Measurements from ENCODE around the gene NDEL1.

NDEL1 gene

GRCh38 chr17:8480011-8480976 is 44.6 kb downstream of the NDEL1 start:
- DNase-seq = no peak

- DNase-seq = no peak
These were observed 45.4 kb downstream of the NDEL1 start for GRCh38 chr17:8481089-8481488.

DNA sequence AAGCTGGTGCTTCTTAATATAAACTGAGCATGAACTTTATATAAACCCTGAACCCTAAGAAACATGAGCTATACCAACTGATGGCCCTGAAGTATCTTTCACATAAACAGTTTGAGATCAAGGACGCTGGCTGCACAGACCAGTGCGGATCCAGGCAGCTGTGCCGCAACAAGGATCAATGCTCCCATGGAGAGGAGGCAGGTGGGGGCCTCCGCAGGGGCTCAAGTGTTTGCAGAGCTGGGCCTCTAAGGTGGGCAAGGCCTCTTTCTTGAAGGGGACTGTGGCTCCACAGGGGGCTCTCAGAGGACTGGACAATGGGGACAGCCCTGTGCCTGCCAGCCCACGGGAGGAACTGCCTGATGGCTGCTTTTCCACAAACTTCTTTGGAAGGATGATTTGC is 46.0 kb downstream of the NDEL1 start:
- DNase-seq = no peak

DNA sequence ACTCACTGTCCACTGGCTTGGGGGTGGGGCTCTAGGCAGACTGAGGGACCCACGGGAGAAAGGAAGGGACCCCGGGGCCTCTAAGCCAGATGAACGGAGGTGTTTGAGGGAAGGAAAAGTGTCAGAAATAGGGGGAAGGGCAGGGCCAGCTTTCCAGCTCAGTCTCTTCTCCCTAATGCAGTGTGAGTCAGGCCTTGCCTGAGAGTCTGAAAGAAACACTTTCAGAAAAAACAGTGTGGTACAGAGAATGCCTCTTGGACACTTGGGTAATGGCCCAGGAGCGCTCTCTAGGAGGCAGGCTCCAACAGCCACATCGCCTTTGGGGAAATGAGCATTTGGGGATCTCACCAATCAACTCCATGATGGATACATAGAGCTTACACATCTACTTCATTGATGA is 46.9 kb downstream of the NDEL1 start:
- DNase-seq = no peak

DNA sequence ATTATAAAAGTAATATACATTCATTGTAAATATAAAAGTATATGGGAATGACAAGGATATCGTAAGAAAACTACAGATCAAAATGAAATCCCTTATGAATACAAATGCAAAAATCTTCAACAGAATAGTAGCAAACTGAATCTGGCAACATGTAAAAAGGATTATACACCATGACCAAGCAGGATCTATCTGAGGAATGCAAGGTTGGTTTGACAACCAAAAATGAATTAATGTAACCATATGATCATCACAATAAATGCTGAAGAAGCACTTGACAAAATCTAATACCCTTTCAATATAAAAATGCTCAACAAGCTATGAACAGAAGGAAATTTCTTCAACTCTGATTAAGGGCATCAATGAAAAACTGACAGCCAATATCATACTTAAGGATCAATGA is 48.8 kb downstream of the NDEL1 start:
- no peak for DNase-seq

DNA sequence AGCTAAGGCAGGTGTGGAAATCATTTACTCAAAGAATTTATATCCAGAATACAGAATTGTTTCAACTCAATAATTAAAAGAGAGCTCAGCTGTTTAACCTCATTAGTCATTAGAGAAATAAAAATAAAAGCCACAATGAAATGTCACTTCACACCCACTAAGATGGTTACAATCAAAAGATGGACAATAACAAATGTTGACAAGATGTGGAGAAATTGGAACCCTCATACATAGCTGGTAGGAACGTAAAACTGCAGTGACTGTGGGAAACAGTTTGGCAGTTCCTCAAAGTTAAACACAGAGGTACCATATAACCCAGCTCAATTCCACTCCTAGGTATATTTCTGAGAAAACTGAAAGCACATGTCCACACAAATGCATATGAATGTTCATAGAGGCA is 49.8 kb downstream of the NDEL1 start:
- DNase-seq = no peak

GRCh38 chr17:8487130-8487645 is 51.5 kb downstream of the NDEL1 start:
- DNase-seq = no peak

DNA sequence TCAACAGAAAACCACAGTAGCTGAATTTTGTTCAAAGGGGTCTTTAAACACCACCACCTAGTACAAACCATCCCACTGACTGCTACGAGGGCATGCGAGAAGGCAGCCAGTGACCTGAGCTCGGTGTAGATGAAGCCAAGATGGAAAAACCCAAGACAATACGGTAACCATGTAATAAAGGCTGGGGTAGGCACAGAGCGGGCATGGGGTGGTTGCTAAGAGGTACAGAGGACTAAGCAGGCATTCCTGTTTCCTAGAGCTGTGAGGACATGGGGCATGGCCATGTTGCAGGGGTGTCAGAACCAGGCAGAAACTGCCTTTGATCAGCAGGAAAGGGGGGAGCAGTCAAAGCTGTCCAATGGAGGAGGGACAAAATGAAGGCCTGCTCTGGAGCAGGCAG is 52.1 kb downstream of the NDEL1 start:
- DNase-seq = no peak

- DNase-seq = no peak
These were observed 52.8 kb downstream of the NDEL1 start for GRCh38 chr17:8488491-8488890.

- peak; percentile 12 for DNase-seq
These were observed 53.2 kb downstream of the NDEL1 start for GRCh38 chr17:8488901-8489300.

GRCh38 chr17:8489841-8490240 is 54.2 kb downstream of the NDEL1 start:
- DNase-seq = no peak

- DNase-seq = no peak
These were observed 54.8 kb downstream of the NDEL1 start for GRCh38 chr17:8490256-8491023.

DNA sequence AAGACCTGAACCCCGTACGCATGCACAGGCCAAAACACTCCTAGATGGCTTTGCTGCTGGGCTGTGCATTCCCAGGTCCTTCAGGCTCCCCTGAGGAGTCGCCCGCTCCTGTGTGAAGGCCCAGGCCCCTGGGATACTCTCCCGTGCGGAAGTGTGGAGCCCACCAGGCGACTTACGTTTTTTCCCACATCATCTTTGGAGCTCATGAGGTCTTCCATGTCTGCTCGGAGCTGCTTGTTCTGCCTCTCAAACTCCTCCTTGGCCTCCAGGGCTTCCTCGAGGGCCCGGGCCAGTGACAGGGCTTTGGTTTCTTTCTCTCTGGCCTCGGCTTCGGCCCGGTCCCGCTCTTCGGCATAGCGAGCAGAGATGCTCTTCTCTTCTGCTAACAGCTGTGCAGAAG is 56.4 kb downstream of the NDEL1 start:
- no peak for DNase-seq

DNA sequence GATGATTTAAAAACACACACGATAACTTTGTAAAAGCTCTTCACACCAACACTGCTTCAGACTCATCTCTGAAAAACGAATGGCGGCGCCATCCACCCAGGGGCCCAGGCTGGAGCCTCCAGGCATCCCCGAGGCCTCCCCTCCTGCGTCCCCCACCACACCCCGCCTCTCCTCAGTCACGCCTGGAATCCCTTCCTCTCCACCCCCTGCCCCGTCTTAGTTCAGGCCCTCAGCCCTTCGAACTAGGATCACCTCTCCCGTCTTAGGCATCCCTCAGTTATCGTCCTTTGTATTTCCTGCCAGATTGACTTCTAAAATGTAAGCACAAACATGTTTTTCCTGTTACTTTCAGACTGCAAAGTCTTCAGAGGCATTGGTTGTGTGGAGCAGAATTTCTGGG is 58.3 kb downstream of the NDEL1 start:
- no peak for DNase-seq

GRCh38 chr17:8494506-8495111 is 58.9 kb downstream of the NDEL1 start:
- DNase-seq = no peak

DNA sequence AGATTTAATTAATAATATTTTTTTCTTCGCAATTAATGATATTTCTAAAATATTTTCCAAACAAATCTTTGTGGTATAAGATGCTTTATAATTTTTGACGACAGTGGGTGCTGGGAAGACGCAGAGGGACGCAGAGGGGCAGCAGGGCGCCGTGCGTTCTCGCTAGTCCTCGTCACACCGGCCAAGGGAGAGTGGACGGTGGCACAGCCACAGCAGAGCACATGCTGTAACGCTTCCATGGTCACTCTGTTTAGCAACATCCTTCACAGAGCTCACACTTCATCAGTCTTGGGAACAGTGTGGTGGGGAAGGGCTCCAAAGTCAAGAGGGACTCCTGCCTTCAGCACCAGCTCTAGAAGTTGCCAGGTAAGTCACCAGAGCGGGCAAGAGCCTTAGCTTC is 60.4 kb downstream of the NDEL1 start:
- DNase-seq = no peak

- no peak for DNase-seq
These were observed 63.5 kb downstream of the NDEL1 start for GRCh38 chr17:8499171-8499570.

- no peak for DNase-seq
These were observed 63.9 kb downstream of the NDEL1 start for GRCh38 chr17:8499614-8500013.

DNA sequence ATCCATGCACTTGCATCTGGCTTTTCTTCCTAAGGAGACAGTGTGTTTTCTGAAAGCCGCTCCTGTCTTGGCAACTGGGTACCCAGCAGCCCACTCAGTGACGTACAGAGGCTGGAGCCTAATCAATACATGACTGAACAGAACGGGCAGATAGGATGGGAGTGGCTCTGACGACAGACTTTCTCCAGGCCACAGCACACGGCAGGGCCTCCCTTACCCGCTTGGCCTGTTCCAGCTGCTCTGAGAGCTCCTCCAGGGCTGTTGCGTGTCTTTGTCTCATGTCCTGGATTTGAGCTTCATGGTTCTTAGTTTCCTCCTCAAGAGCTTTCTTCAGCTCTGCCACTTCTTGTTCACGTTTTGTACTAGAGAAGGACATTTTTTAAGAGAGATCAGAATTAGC is 64.9 kb downstream of the NDEL1 start:
- DNase-seq = no peak

GRCh38 chr17:8502126-8502525 is 66.4 kb downstream of the NDEL1 start:
- no peak for DNase-seq

DNA sequence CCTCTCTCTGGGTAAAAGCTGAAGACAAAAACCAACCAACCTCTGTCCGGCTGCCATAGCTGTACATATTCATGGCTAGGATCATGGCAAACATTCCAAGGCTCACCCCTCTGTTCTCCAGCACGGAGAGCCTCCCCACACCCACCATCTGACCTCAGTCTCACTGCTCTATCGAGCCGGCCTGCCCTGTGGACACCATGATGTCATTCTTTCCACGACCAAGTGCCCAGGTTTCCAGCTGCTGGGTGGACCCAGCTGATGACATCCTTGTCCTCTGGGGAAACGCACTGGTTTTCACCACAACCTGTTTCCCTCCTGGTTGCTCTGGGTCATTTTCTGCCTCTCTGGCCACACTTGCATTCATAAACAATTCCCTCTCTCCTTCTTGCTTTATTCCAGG is 67.7 kb downstream of the NDEL1 start:
- DNase-seq = no peak

- no peak for DNase-seq
These were observed 68.1 kb downstream of the NDEL1 start for GRCh38 chr17:8503807-8504206.

- DNase-seq = no peak
These were observed 69.0 kb downstream of the NDEL1 start for GRCh38 chr17:8504460-8505207.

All from hematopoietic multipotent progenitor cell treated with erythropoietin and hydrocortisone succinate and interleukin-3 and kit ligand, for 8 days (in vitro differentiated cells).